ENCODE results near the gene DCAKD. TPM values are rescaled to one million over a fixed set of nuclear protein-coding genes. Genes with fewer than 3 reads are reported as not detected.

The DCAKD gene
- total and polyA plus RNA-seq, 9 donors, result 19.8 to 62.3 (median 46.2) TPM

GRCh38 chr17:45018514-45018847 is 33.0 kb downstream of the DCAKD start:
- peaks cover 9% of the 10 kb centered on the region for H3K4me1 ChIP-seq (ENCODE audit: insufficient read depth)
- H3K9me3 ChIP-seq, result no peaks in the 10 kb centered on the region
- H3K27me3 ChIP-seq, result no peaks in the 10 kb centered on the region
- DNase-seq, result no peak
- peak overlapping the region; percentile 45 for H3K4me3 ChIP-seq
- intact Hi-C loops (cut with DNase I), result no loop called here
- TF ChIP-seq POLR2A (IDR thresholded peaks at IDR 0.05), result no peak
- TF ChIP-seq CTCF (IDR thresholded peaks at IDR 0.05), result no peak
- no peak for TF ChIP-seq EP300 (IDR thresholded peaks at IDR 0.05)
- H3K27ac ChIP-seq, result no peak overlapping the region
- 11 to 21% (median 13%) methylated on average over 4 of the region's 4 CpGs for WGBS, 3 donors
- no peaks in the 10 kb centered on the region for H3K36me3 ChIP-seq

GRCh38 chr17:45016823-45017222 is 34.6 kb downstream of the DCAKD start:
- TF ChIP-seq EP300 (IDR thresholded peaks at IDR 0.05) (no peak), CTCF (IDR thresholded peaks at IDR 0.05) (no peak), POLR2A (IDR thresholded peaks at IDR 0.05) (no peak)
- peaks cover 12% of the 10 kb centered on the region for H3K4me1 ChIP-seq (ENCODE audit: insufficient read depth)
- H3K27ac ChIP-seq, result no peak overlapping the region
- WGBS, 3 donors, result 67 to 81% (median 76%) methylated on average over 5 of the region's 5 CpGs
- H3K36me3 ChIP-seq, result no peaks in the 10 kb centered on the region
- intact Hi-C loops (cut with DNase I), result no loop called here
- H3K4me3 ChIP-seq, result no peak overlapping the region
- no peak for DNase-seq
- H3K27me3 ChIP-seq, result no peaks in the 10 kb centered on the region
- no peaks in the 10 kb centered on the region for H3K9me3 ChIP-seq

- WGBS, 3 donors, result 71 to 75% (median 72%) methylated on average over 7 of the region's 7 CpGs
- intact Hi-C loops (cut with DNase I), result no loop called here
- H3K4me1 ChIP-seq (ENCODE audit: insufficient read depth), result peaks cover 10% of the 10 kb centered on the region
- H3K9me3 ChIP-seq, result no peaks in the 10 kb centered on the region
- TF ChIP-seq POLR2A (IDR thresholded peaks at IDR 0.05) (no peak), CTCF (IDR thresholded peaks at IDR 0.05) (no peak), EP300 (IDR thresholded peaks at IDR 0.05) (no peak)
- H3K36me3 ChIP-seq, result no peaks in the 10 kb centered on the region
- no peak for DNase-seq
- H3K27ac ChIP-seq, result no peak overlapping the region
- H3K27me3 ChIP-seq, result no peaks in the 10 kb centered on the region
- H3K4me3 ChIP-seq, result no peak overlapping the region
Measured at GRCh38 chr17:45016237-45016636, 35.2 kb downstream of the DCAKD start.

GRCh38 chr17:45013021-45013997 is 38.1 kb downstream of the DCAKD start:
- no peak overlapping the region for H3K27ac ChIP-seq
- TF ChIP-seq EP300 (IDR thresholded peaks at IDR 0.05) (no peak), POLR2A (IDR thresholded peaks at IDR 0.05) (no peak), CTCF (IDR thresholded peaks at IDR 0.05) (no peak)
- H3K9me3 ChIP-seq, result no peaks in the 10 kb centered on the region
- DNase-seq, result peak in 1 of 5 donors; percentile 52
- intact Hi-C loops (cut with DNase I), result loop anchor here in 1 of 4 donors (5.0 kb wide), 1 partner anchor 36 kb away; no protein-coding TSS in a partner anchor
- H3K36me3 ChIP-seq, result no peaks in the 10 kb centered on the region
- H3K4me1 ChIP-seq (ENCODE audit: insufficient read depth), result peaks cover 3% of the 10 kb centered on the region
- WGBS, 3 donors, result 39 to 42% (median 40%) methylated on average over 17 of the region's 17 CpGs
- H3K4me3 ChIP-seq, result no peak overlapping the region
- H3K27me3 ChIP-seq, result no peaks in the 10 kb centered on the region
